ENCODE measurements around the gene C6orf52.
"Not testable (repeated sequence)": the region's sequence is repeated elsewhere in the genome, so short reads cannot be mapped to it uniquely, and the experiment has no call there.

Gene C6orf52

DNA sequence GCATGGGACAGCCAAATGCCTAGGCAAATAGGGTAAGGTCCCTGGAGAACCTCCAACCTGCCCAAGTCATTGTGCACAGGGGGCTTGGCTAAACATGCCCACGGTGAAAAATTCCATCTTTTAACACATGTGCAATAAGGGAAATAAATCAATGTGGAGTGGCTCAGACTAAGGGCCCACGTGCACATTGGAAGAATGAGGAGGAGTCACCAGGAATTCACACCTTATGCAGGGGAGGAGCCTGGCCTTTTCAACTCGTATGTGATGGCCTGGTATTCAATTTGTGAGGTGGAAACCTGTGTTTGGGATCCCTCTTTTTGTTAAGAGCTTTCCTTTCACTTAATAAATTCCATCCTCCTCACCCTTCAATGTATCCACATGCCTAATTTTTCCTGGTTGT, 12.6 kb downstream of the C6orf52 start:
- Histone ChIP-seq H3K27me3 (ENCODE audit: control insufficient read depth, insufficient read depth, low read length) (no peaks in the 10 kb centered on the region), H3K9me3 (ENCODE audit: control insufficient read depth, insufficient read depth, low read length) (no peaks in the 10 kb centered on the region), H3K36me3 (ENCODE audit: control insufficient read depth, insufficient read depth, low read length) (no peaks in the 10 kb centered on the region), H3K4me3 (ENCODE audit: low read length) (no peak overlapping the region), H3K4me1 (ENCODE audit: control insufficient read depth, insufficient read depth, low read length) (no peaks in the 10 kb centered on the region), H3K27ac (ENCODE audit: low read length) (no peak overlapping the region)
- DNase-seq (ENCODE audit: low read depth, low spot score): no peak
- no CpG with 5 or more reads among the region's 3 CpGs for WGBS (ENCODE audit: insufficient coverage, insufficient read length)

GRCh38 chr6:10678456-10678855, 16.0 kb downstream of the C6orf52 start:
- no peaks in the 10 kb centered on the region for H3K36me3 ChIP-seq (ENCODE audit: control insufficient read depth, insufficient read depth, low read length)
- H3K4me3 ChIP-seq (ENCODE audit: low read length): no peak overlapping the region
- no peak overlapping the region for H3K27ac ChIP-seq (ENCODE audit: low read length)
- WGBS (ENCODE audit: insufficient coverage, insufficient read length): no CpG with 5 or more reads among the region's 4 CpGs
- no peaks in the 10 kb centered on the region for H3K27me3 ChIP-seq (ENCODE audit: control insufficient read depth, insufficient read depth, low read length)
- no peaks in the 10 kb centered on the region for H3K4me1 ChIP-seq (ENCODE audit: control insufficient read depth, insufficient read depth, low read length)
- DNase-seq (ENCODE audit: low read depth, low spot score): no peak
- H3K9me3 ChIP-seq (ENCODE audit: control insufficient read depth, insufficient read depth, low read length): no peaks in the 10 kb centered on the region

DNA sequence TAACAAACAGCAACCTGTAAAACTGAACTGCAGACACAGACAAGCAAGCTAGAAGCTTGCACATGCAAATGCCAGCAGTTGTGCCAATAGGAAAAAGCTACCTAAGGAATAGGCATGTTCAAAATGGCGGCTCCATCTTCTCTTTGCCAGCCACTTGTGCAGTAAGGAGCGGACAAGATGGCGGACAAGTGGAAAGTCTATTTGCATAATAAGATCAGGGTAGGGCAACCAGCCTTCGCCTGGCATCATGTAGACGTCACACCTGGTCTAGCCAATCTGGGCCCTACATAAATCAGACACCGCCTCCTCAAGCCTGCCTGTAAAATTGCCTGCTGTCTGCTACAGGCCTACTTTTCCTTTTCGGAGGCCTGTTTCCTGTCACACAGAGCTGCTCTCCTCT, 18.0 kb downstream of the C6orf52 start:
- Histone ChIP-seq H3K27ac (ENCODE audit: low read length) (no peak overlapping the region), H3K27me3 (ENCODE audit: control insufficient read depth, insufficient read depth, low read length) (no peaks in the 10 kb centered on the region), H3K9me3 (ENCODE audit: control insufficient read depth, insufficient read depth, low read length) (no peaks in the 10 kb centered on the region), H3K36me3 (ENCODE audit: control insufficient read depth, insufficient read depth, low read length) (no peaks in the 10 kb centered on the region), H3K4me3 (ENCODE audit: low read length) (no peak overlapping the region), H3K4me1 (ENCODE audit: control insufficient read depth, insufficient read depth, low read length) (no peaks in the 10 kb centered on the region)
- DNase-seq (ENCODE audit: low read depth, low spot score): no peak
- WGBS (ENCODE audit: insufficient coverage, insufficient read length): no CpG with 5 or more reads among the region's 7 CpGs

- WGBS (ENCODE audit: insufficient coverage, insufficient read length): no CpG with 5 or more reads among the region's 6 CpGs
- DNase-seq (ENCODE audit: low read depth, low spot score): no peak
- Histone ChIP-seq H3K27me3 (ENCODE audit: control insufficient read depth, insufficient read depth, low read length) (no peaks in the 10 kb centered on the region), H3K4me3 (ENCODE audit: low read length) (no peak overlapping the region), H3K36me3 (ENCODE audit: control insufficient read depth, insufficient read depth, low read length) (no peaks in the 10 kb centered on the region), H3K4me1 (ENCODE audit: control insufficient read depth, insufficient read depth, low read length) (no peaks in the 10 kb centered on the region), H3K9me3 (ENCODE audit: control insufficient read depth, insufficient read depth, low read length) (no peaks in the 10 kb centered on the region), H3K27ac (ENCODE audit: low read length) (no peak overlapping the region)
Measured at GRCh38 chr6:10668126-10668917, 26.1 kb downstream of the C6orf52 start.

DNA sequence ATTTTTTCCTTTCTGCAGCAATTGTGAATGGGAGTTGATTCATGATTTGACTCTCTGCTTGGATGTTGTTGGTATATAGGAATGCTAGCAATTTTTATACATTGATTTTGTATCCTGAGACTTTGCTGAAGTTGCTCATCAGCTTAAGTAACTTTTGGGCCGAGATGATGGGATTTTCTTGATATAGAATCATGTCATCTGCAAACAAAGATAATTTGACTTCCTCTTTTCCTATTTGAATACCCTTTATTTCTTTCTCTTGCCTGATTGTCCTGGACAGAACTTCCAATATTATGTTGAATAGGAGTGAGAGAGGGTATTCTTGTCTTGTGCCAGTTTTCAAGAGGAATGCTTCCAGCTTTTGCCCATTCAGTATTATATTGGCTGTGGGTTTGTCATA, 28.8 kb downstream of the C6orf52 start:
- H3K27ac ChIP-seq (ENCODE audit: low read length); H3K36me3 ChIP-seq (ENCODE audit: control insufficient read depth, insufficient read depth, low read length); DNase-seq (ENCODE audit: low read depth, low spot score); H3K4me1 ChIP-seq (ENCODE audit: control insufficient read depth, insufficient read depth, low read length); H3K9me3 ChIP-seq (ENCODE audit: control insufficient read depth, insufficient read depth, low read length); H3K27me3 ChIP-seq (ENCODE audit: control insufficient read depth, insufficient read depth, low read length); H3K4me3 ChIP-seq (ENCODE audit: low read length): not testable (repeated sequence)
- no CpG with 5 or more reads among the region's 1 CpG for WGBS (ENCODE audit: insufficient coverage, insufficient read length)

GRCh38 chr6:10662742-10663141, 31.7 kb downstream of the C6orf52 start:
- no peak overlapping the region for H3K4me3 ChIP-seq (ENCODE audit: low read length)
- no peaks in the 10 kb centered on the region for H3K27me3 ChIP-seq (ENCODE audit: control insufficient read depth, insufficient read depth, low read length)
- no peaks in the 10 kb centered on the region for H3K36me3 ChIP-seq (ENCODE audit: control insufficient read depth, insufficient read depth, low read length)
- H3K4me1 ChIP-seq (ENCODE audit: control insufficient read depth, insufficient read depth, low read length): no peaks in the 10 kb centered on the region
- no peak overlapping the region for H3K27ac ChIP-seq (ENCODE audit: low read length)
- no peak for DNase-seq (ENCODE audit: low read depth, low spot score)
- WGBS (ENCODE audit: insufficient coverage, insufficient read length): no CpG with 5 or more reads among the region's 2 CpGs
- no peaks in the 10 kb centered on the region for H3K9me3 ChIP-seq (ENCODE audit: control insufficient read depth, insufficient read depth, low read length)

DNA sequence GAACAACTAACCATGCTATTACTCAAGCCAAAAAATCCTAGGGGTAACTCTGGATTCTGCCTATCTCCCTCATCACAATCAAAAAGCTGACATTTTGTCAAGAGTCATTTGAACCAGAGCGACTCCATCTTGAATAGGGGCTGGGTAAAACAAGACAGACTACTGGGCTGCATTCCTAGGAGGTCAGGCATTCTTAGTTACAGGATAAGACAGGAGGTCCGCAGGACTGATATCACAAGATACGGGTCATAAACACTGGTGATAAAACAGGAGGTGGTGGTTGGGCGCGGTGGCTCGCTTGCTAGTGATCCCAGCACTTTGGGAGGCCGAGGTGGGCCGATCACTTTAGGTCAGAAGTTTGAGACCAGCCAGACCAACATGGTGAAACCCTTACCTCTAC, 32.2 kb downstream of the C6orf52 start:
- H3K36me3 ChIP-seq (ENCODE audit: control insufficient read depth, insufficient read depth, low read length): no peaks in the 10 kb centered on the region
- H3K9me3 ChIP-seq (ENCODE audit: control insufficient read depth, insufficient read depth, low read length): no peaks in the 10 kb centered on the region
- no CpG with 5 or more reads among the region's 8 CpGs for WGBS (ENCODE audit: insufficient coverage, insufficient read length)
- H3K4me1 ChIP-seq (ENCODE audit: control insufficient read depth, insufficient read depth, low read length): no peaks in the 10 kb centered on the region
- H3K27me3 ChIP-seq (ENCODE audit: control insufficient read depth, insufficient read depth, low read length): no peaks in the 10 kb centered on the region
- no peak overlapping the region for H3K27ac ChIP-seq (ENCODE audit: low read length)
- DNase-seq (ENCODE audit: low read depth, low spot score): no peak
- no peak overlapping the region for H3K4me3 ChIP-seq (ENCODE audit: low read length)

GRCh38 chr6:10660431-10661191, 33.8 kb downstream of the C6orf52 start:
- H3K4me3 ChIP-seq (ENCODE audit: low read length); H3K4me1 ChIP-seq (ENCODE audit: control insufficient read depth, insufficient read depth, low read length); H3K9me3 ChIP-seq (ENCODE audit: control insufficient read depth, insufficient read depth, low read length); DNase-seq (ENCODE audit: low read depth, low spot score); H3K36me3 ChIP-seq (ENCODE audit: control insufficient read depth, insufficient read depth, low read length); H3K27me3 ChIP-seq (ENCODE audit: control insufficient read depth, insufficient read depth, low read length); H3K27ac ChIP-seq (ENCODE audit: low read length): not testable (repeated sequence)
- WGBS (ENCODE audit: insufficient coverage, insufficient read length): no CpG with 5 or more reads among the region's 11 CpGs

- Histone ChIP-seq H3K9me3 (ENCODE audit: control insufficient read depth, insufficient read depth, low read length) (no peaks in the 10 kb centered on the region), H3K27ac (ENCODE audit: low read length) (no peak overlapping the region), H3K4me3 (ENCODE audit: low read length) (no peak overlapping the region), H3K27me3 (ENCODE audit: control insufficient read depth, insufficient read depth, low read length) (no peaks in the 10 kb centered on the region), H3K4me1 (ENCODE audit: control insufficient read depth, insufficient read depth, low read length) (no peaks in the 10 kb centered on the region), H3K36me3 (ENCODE audit: control insufficient read depth, insufficient read depth, low read length) (no peaks in the 10 kb centered on the region)
- WGBS (ENCODE audit: insufficient coverage, insufficient read length): no CpG with 5 or more reads among the region's 48 CpGs
- no peak for DNase-seq (ENCODE audit: low read depth, low spot score)
Measured at GRCh38 chr6:10659699-10660348, 34.6 kb downstream of the C6orf52 start.

DNA sequence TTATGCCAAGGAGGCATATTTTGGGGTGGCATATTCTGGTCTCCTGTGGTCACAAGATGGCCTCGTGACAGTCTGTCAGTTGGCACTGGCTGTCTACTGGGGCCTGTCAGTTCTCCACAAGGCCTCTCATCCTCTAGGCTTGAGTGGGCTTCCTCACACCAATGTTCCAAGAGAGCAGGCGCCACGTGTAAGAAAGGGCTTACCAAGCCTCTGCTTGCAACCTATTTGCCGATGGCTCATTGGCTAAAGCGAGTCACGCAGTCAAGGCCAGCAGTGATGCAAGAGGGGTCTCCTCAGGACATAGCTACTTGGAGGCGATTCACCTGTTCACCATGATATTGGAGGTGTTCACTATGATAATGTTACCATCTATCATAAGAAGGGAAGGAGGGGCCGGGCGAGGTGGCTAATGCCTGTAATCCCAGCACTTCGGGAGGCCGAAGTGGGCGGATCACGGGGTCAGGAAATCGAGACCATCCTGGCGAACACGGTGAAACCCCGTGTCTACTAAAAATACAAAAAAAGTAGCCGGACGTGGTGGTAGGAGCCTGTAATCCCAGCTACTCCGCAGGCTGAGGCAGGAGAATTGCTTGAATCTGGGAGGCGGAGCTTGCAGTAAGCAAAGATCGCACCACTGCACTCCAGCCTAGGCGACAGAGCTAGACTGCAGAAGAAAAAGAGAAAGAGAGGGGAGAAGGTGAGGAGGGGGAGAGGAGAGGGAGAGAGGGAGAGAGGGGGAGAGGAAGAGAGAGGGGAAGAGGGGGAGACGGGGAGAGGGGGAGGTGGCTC, 35.3 kb downstream of the C6orf52 start:
- no peak for DNase-seq (ENCODE audit: low read depth, low spot score)
- Histone ChIP-seq H3K9me3 (ENCODE audit: control insufficient read depth, insufficient read depth, low read length) (no peaks in the 10 kb centered on the region), H3K4me1 (ENCODE audit: control insufficient read depth, insufficient read depth, low read length) (no peaks in the 10 kb centered on the region), H3K4me3 (ENCODE audit: low read length) (no peak overlapping the region), H3K27me3 (ENCODE audit: control insufficient read depth, insufficient read depth, low read length) (no peaks in the 10 kb centered on the region), H3K36me3 (ENCODE audit: control insufficient read depth, insufficient read depth, low read length) (no peaks in the 10 kb centered on the region), H3K27ac (ENCODE audit: low read length) (no peak overlapping the region)
- no CpG with 5 or more reads among the region's 24 CpGs for WGBS (ENCODE audit: insufficient coverage, insufficient read length)
